Activated CD8-positive, alpha-beta T cell treated with anti-CD3 and anti-CD28 coated beads, Interleukin-2, amount 10 ng/mL, durations not matched to agents 7 days and 5 days (primary cell): Measurements from ENCODE around the gene RAI1. TPM values are rescaled to one million over a fixed set of nuclear protein-coding genes. Genes with fewer than 3 reads are reported as not detected.

Experiments used
- ATAC-seq: fragments of 150-1000 bp; cut with Tn5 transposase; one replicate; pipeline ENCODE4 v1.10.0; 2021; ENCODE audit warnings: moderate library complexity
- CTCF ChIA-PET: fragments of 350-600 bp; sonication (Branson Sonifier 250); formaldehyde crosslinking; loops from one replicate; lab custom pipeline; 2021; ENCODE audit warnings: antibody characterized with exemption; lab: Charles Lee
- POLR2A ChIA-PET: fragments of 350-600 bp; sonication (Branson Sonifier 250); formaldehyde crosslinking; loops from one replicate; lab custom pipeline; 2021; ENCODE audit warnings: antibody characterized with exemption; lab: Charles Lee
- DNase-seq: peaks from one replicate; pipeline ENCODE4 v3.0.0-alpha.2; 2020
- H3K27ac Mint-ChIP-seq: one replicate; pipeline ENCODE4 v1.8.0; 2021; ENCODE audit warnings: mild to moderate bottlenecking, mixed read lengths
- H3K27me3 Mint-ChIP-seq: one replicate; pipeline ENCODE4 v1.8.0; 2021; ENCODE audit warnings: low read depth, mixed read lengths
- H3K36me3 Mint-ChIP-seq: one replicate; pipeline ENCODE4 v1.8.0; 2021; ENCODE audit warnings: low read depth, mixed read lengths
- H3K4me1 Mint-ChIP-seq: one replicate; pipeline ENCODE4 v1.8.0; 2021; ENCODE audit warnings: low read depth, mixed read lengths
- H3K4me3 Mint-ChIP-seq: one replicate; pipeline ENCODE4 v1.8.0; 2021; ENCODE audit warnings: mild to moderate bottlenecking, mixed read lengths
- H3K9me3 Mint-ChIP-seq: one replicate; pipeline ENCODE4 v1.8.0; 2022; ENCODE audit warnings: mixed read lengths; ENCODE audit not compliant: insufficient read depth
- total RNA-seq, 2 experiments: library from RNA; stranded (reverse); gene quantifications; one replicate each; pipeline ENCODE4 v1.2.3, GENCODE V29; 2021

Gene RAI1
- total RNA-seq, 2 experiments from 2014 or later, result 24.4 to 24.6 TPM

- Mint-ChIP-seq H3K4me3 (no peak overlapping the region), H3K4me1 (peaks cover 79% of the 10 kb centered on the region), H3K9me3 (no peaks in the 10 kb centered on the region), H3K27ac (no peak overlapping the region), H3K27me3 (no peaks in the 10 kb centered on the region), H3K36me3 (peaks cover 51% of the 10 kb centered on the region)
- no peak for DNase-seq
- ChIA-PET POLR2A (interaction anchor here (0.9 kb wide), 1 partner anchor 19 kb away, joined by 4 read pairs; no protein-coding TSS in a partner anchor), CTCF (interaction anchor here (1.2 kb wide), 1 partner anchor 45 kb away, joined by 3 read pairs; no protein-coding TSS in a partner anchor)
- ATAC-seq, result no peak
These were observed 149.0 kb downstream of the RAI1 start for GRCh38 chr17:17830269-17830567.

GRCh38 chr17:17830740-17831207 lies 149.5 kb downstream of the RAI1 start:
- Mint-ChIP-seq H3K9me3 (no peaks in the 10 kb centered on the region), H3K4me3 (no peak overlapping the region), H3K36me3 (peaks cover 55% of the 10 kb centered on the region), H3K4me1 (peaks cover 79% of the 10 kb centered on the region), H3K27me3 (no peaks in the 10 kb centered on the region), H3K27ac (peak overlapping the region; percentile 30)
- no peak for DNase-seq
- POLR2A ChIA-PET, result interaction anchor here (0.6 to 0.9 kb wide), 2 partner anchors 17 to 18 kb away, joined by 3 to 4 read pairs; no protein-coding TSS in a partner anchor
- ATAC-seq, result no peak
- CTCF ChIA-PET, result interaction anchor here (1.2 kb wide), 1 partner anchor 46 kb away, joined by 3 read pairs; no protein-coding TSS in a partner anchor

GRCh38 chr17:17831208-17832031 lies 150.2 kb downstream of the RAI1 start:
- Mint-ChIP-seq H3K4me1 (peaks cover 76% of the 10 kb centered on the region), H3K36me3 (peaks cover 53% of the 10 kb centered on the region), H3K27me3 (no peaks in the 10 kb centered on the region), H3K9me3 (no peaks in the 10 kb centered on the region), H3K4me3 (no peak overlapping the region), H3K27ac (peak overlapping the region; percentile 30)
- POLR2A ChIA-PET, result interaction anchor here (0.6 to 0.9 kb wide), 2 partner anchors 16 to 18 kb away, joined by 3 to 4 read pairs; no protein-coding TSS in a partner anchor
- CTCF ChIA-PET, result interaction anchor here (1.2 kb wide), 1 partner anchor 46 kb away, joined by 3 read pairs; no protein-coding TSS in a partner anchor
- ATAC-seq (no peak), DNase-seq (no peak)

GRCh38 chr17:17832032-17832363 lies 150.7 kb downstream of the RAI1 start:
- no peaks in the 10 kb centered on the region for H3K9me3 Mint-ChIP-seq
- DNase-seq (no peak), ATAC-seq (no peak)
- no peak overlapping the region for H3K27ac Mint-ChIP-seq
- POLR2A ChIA-PET, result no interaction called here
- H3K4me3 Mint-ChIP-seq, result no peak overlapping the region
- H3K36me3 Mint-ChIP-seq, result peaks cover 47% of the 10 kb centered on the region
- CTCF ChIA-PET, result no interaction called here
- peaks cover 72% of the 10 kb centered on the region for H3K4me1 Mint-ChIP-seq
- no peaks in the 10 kb centered on the region for H3K27me3 Mint-ChIP-seq

GRCh38 chr17:17833658-17834357 lies 152.6 kb downstream of the RAI1 start:
- H3K9me3 Mint-ChIP-seq, result no peaks in the 10 kb centered on the region
- ATAC-seq (no peak), DNase-seq (no peak)
- H3K36me3 Mint-ChIP-seq, result peaks cover 42% of the 10 kb centered on the region
- peaks cover 72% of the 10 kb centered on the region for H3K4me1 Mint-ChIP-seq
- ChIA-PET POLR2A (interaction anchor here (0.7 to 1.9 kb wide), 8 partner anchors 8 to 36 kb away, joined by 3 to 6 read pairs (median 3); no protein-coding TSS in a partner anchor), CTCF (interaction anchor here (1.0 to 2.2 kb wide), 6 partner anchors 10 to 28 kb away, joined by 3 to 10 read pairs (median 4); no protein-coding TSS in a partner anchor)
- peak overlapping the region; percentile 96 for H3K4me3 Mint-ChIP-seq
- no peaks in the 10 kb centered on the region for H3K27me3 Mint-ChIP-seq
- H3K27ac Mint-ChIP-seq, result peak overlapping the region; percentile 93

GRCh38 chr17:17834974-17835373 lies 153.7 kb downstream of the RAI1 start:
- peak overlapping the region; percentile 93 for H3K27ac Mint-ChIP-seq
- H3K4me3 Mint-ChIP-seq, result peak overlapping the region; percentile 96
- ChIA-PET CTCF (interaction anchor here (0.9 to 2.4 kb wide), 8 partner anchors 11 to 152 kb away, joined by 3 to 33 read pairs (median 5); no protein-coding TSS in a partner anchor), POLR2A (interaction anchor here (1.0 to 4.8 kb wide), 4 partner anchors 11 to 20 kb away, joined by 4 to 117 read pairs (median 26); no protein-coding TSS in a partner anchor)
- H3K36me3 Mint-ChIP-seq, result peaks cover 40% of the 10 kb centered on the region
- H3K4me1 Mint-ChIP-seq, result peaks cover 76% of the 10 kb centered on the region
- H3K9me3 Mint-ChIP-seq, result no peaks in the 10 kb centered on the region
- no peak for DNase-seq
- no peak for ATAC-seq
- no peaks in the 10 kb centered on the region for H3K27me3 Mint-ChIP-seq

- Mint-ChIP-seq H3K36me3 (peaks cover 40% of the 10 kb centered on the region), H3K4me3 (peak overlapping the region; percentile 96), H3K4me1 (peaks cover 74% of the 10 kb centered on the region), H3K27ac (peak overlapping the region; percentile 93), H3K27me3 (no peaks in the 10 kb centered on the region), H3K9me3 (no peaks in the 10 kb centered on the region)
- ChIA-PET CTCF (interaction anchor here (0.7 to 2.4 kb wide), 18 partner anchors 8 to 339 kb away, joined by 3 to 33 read pairs (median 3); partner anchors contain the start of gene RASD1), POLR2A (interaction anchor here (0.8 to 4.8 kb wide), 19 partner anchors 11 to 153 kb away, joined by 3 to 117 read pairs (median 5); partner anchors contain the start of genes DRC3 and TOM1L2)
- ATAC-seq (no peak), DNase-seq (no peak)
These were observed 154.4 kb downstream of the RAI1 start for GRCh38 chr17:17835415-17836249.

GRCh38 chr17:17836250-17836817 lies 155.1 kb downstream of the RAI1 start:
- Mint-ChIP-seq H3K36me3 (peaks cover 35% of the 10 kb centered on the region), H3K27me3 (no peaks in the 10 kb centered on the region), H3K4me1 (peaks cover 76% of the 10 kb centered on the region), H3K4me3 (peak overlapping the region; percentile 96), H3K27ac (peak overlapping the region; percentile 93), H3K9me3 (no peaks in the 10 kb centered on the region)
- ChIA-PET CTCF (interaction anchor here (0.7 to 2.4 kb wide), 15 partner anchors 9 to 340 kb away, joined by 3 to 33 read pairs (median 3); partner anchors contain the start of gene RASD1), POLR2A (interaction anchor here (0.8 to 4.8 kb wide), 21 partner anchors 11 to 154 kb away, joined by 3 to 117 read pairs (median 5); partner anchors contain the start of genes DRC3 and TOM1L2)
- ATAC-seq, result peak; percentile 73
- DNase-seq, result peak; percentile 98

- no peaks in the 10 kb centered on the region for H3K9me3 Mint-ChIP-seq
- POLR2A ChIA-PET, result interaction anchor here (0.8 to 4.8 kb wide), 17 partner anchors 11 to 154 kb away, joined by 3 to 117 read pairs (median 5); partner anchors contain the start of genes DRC3 and TOM1L2
- H3K27me3 Mint-ChIP-seq, result no peaks in the 10 kb centered on the region
- peaks cover 32% of the 10 kb centered on the region for H3K36me3 Mint-ChIP-seq
- H3K27ac Mint-ChIP-seq, result peak within 1 kb of the TSS; percentile 93
- CTCF ChIA-PET, result interaction anchor here (0.8 to 2.4 kb wide), 10 partner anchors 9 to 340 kb away, joined by 3 to 33 read pairs (median 5); partner anchors contain the start of gene RASD1
- H3K4me3 Mint-ChIP-seq, result peak within 1 kb of the TSS; percentile 96
- DNase-seq, result peak; percentile 76
- peak; percentile 32 for ATAC-seq
- peaks cover 78% of the 10 kb centered on the region for H3K4me1 Mint-ChIP-seq
These were observed 155.6 kb downstream of the RAI1 start, which contains the start of gene SREBF1 for GRCh38 chr17:17836818-17837379. TSS of gene SREBF1 (minus strand) at chr17:17836986. CDS start at chr17:17836817, 169 bp downstream.
